ENCODE measurements around the gene ITGA6.
A peak's percentile ranks its signal among the peaks of the same experiment; 100 is the strongest.

The ITGA6 gene

GRCh38 chr2:172551271-172551670, 123.9 kb downstream of the ITGA6 start:
- Histone ChIP-seq H3K27ac (no peak overlapping the region), H3K36me3 (peaks cover 4% of the 10 kb centered on the region), H3K27me3 (ENCODE audit: insufficient read depth, low read depth, severe bottlenecking) (no peaks in the 10 kb centered on the region), H3K4me3 (ENCODE audit: low read depth, low read length) (no peak overlapping the region), H3K9me3 (ENCODE audit: severe bottlenecking) (peaks cover 2% of the 10 kb centered on the region)
- no peak for TF ChIP-seq CTCF (IDR thresholded peaks at IDR 0.05; ENCODE audit: low read depth, low read length)
- DNase-seq: no peak

GRCh38 chr2:172552547-172553291, 125.3 kb downstream of the ITGA6 start:
- Histone ChIP-seq H3K4me3 (ENCODE audit: low read depth, low read length) (no peak overlapping the region), H3K36me3 (peaks cover 4% of the 10 kb centered on the region), H3K9me3 (ENCODE audit: severe bottlenecking) (peaks cover 2% of the 10 kb centered on the region), H3K27ac (no peak overlapping the region), H3K27me3 (ENCODE audit: insufficient read depth, low read depth, severe bottlenecking) (no peaks in the 10 kb centered on the region)
- DNase-seq: no peak
- no peak for TF ChIP-seq CTCF (IDR thresholded peaks at IDR 0.05; ENCODE audit: low read depth, low read length)

- DNase-seq: no peak
- H3K9me3 ChIP-seq (ENCODE audit: severe bottlenecking): no peaks in the 10 kb centered on the region
- H3K27ac ChIP-seq: no peak overlapping the region
- peak overlapping the region; percentile 81 for H3K4me3 ChIP-seq (ENCODE audit: low read depth, low read length)
- no peak for TF ChIP-seq CTCF (IDR thresholded peaks at IDR 0.05; ENCODE audit: low read depth, low read length)
- no peaks in the 10 kb centered on the region for H3K27me3 ChIP-seq (ENCODE audit: insufficient read depth, low read depth, severe bottlenecking)
- H3K36me3 ChIP-seq: peaks cover 9% of the 10 kb centered on the region
Observed at GRCh38 chr2:172554352-172555271, 127.2 kb downstream of the ITGA6 start.

- TF ChIP-seq CTCF (IDR thresholded peaks at IDR 0.05; ENCODE audit: low read depth, low read length): no peak
- Histone ChIP-seq H3K4me3 (ENCODE audit: low read depth, low read length) (peak overlapping the region; percentile 81), H3K27me3 (ENCODE audit: insufficient read depth, low read depth, severe bottlenecking) (no peaks in the 10 kb centered on the region), H3K36me3 (peaks cover 13% of the 10 kb centered on the region), H3K27ac (peak overlapping the region; percentile 81), H3K9me3 (ENCODE audit: severe bottlenecking) (no peaks in the 10 kb centered on the region)
- no peak for DNase-seq
Observed at GRCh38 chr2:172555272-172555521, 127.8 kb downstream of the ITGA6 start.
